Activated B cell treated with CpG ODN at 0.5 μM for 24 hours (primary cell): Measurements from ENCODE around the gene TAF6. TPM values are rescaled to one million over a fixed set of nuclear protein-coding genes. Genes with fewer than 3 reads are reported as not detected.

Experiments used
- ATAC-seq: fragments of 200-7000 bp; cut with Tn5 transposase; one replicate; pipeline ENCODE4 v1.10.0; 2021; ENCODE audit warnings: low read depth, mild to moderate bottlenecking, moderate library complexity
- CTCF ChIA-PET: fragments of 350-600 bp; sonication (Branson Sonifier 250); formaldehyde crosslinking; loops from one replicate; lab custom pipeline; 2021; ENCODE audit warnings: antibody characterized with exemption; lab: Charles Lee
- POLR2A ChIA-PET: fragments of 350-600 bp; sonication (Branson Sonifier 250); formaldehyde crosslinking; loops from one replicate; lab custom pipeline; 2021; ENCODE audit warnings: antibody characterized with exemption; lab: Charles Lee
- DNase-seq: peaks from one replicate; pipeline ENCODE4 v3.0.0; 2022
- H3K27ac Mint-ChIP-seq: one replicate; pipeline ENCODE4 v1.8.0; 2020; ENCODE audit warnings: mixed read lengths
- H3K27me3 Mint-ChIP-seq: one replicate; pipeline ENCODE4 v1.8.0; 2021; ENCODE audit warnings: mixed read lengths
- H3K36me3 Mint-ChIP-seq: one replicate; pipeline ENCODE4 v1.8.0; 2021; ENCODE audit warnings: low read depth, mixed read lengths
- H3K4me1 Mint-ChIP-seq: one replicate; pipeline ENCODE4 v1.8.0; 2021; ENCODE audit warnings: mixed read lengths
- H3K4me3 Mint-ChIP-seq: one replicate; pipeline ENCODE4 v1.8.0; 2020; ENCODE audit warnings: mild to moderate bottlenecking, mixed read lengths
- H3K9me3 Mint-ChIP-seq: one replicate; pipeline ENCODE4 v1.8.0; 2020; ENCODE audit warnings: mixed read lengths
- intact Hi-C: fragments of 100-400 bp; cut with micrococcal nuclease; formaldehyde crosslinking; loops from one replicate; pipeline ENCODE4 v1.15.1; 2024
- total RNA-seq: library from RNA; stranded (reverse); gene quantifications from 2 replicates; pipeline ENCODE4 v1.2.3, GENCODE V29; 2022
- TF ChIP-seq, protein P1 (sequence below): fragments of 200-600 bp; IDR thresholded peaks from one replicate; pipeline ENCODE4 v1.8.0; 2022; ENCODE audit warnings: antibody characterized with exemption, mild to moderate bottlenecking

Gene TAF6
- total RNA-seq, 1 donor from 2014 or later: 54.9 TPM

GRCh38 chr7:100090527-100091410 is 28.4 kb downstream of the TAF6 start:
- ATAC-seq: no peak
- Mint-ChIP-seq H3K36me3 (peaks cover 65% of the 10 kb centered on the region), H3K4me1 (peaks cover 18% of the 10 kb centered on the region), H3K9me3 (no peaks in the 10 kb centered on the region), H3K4me3 (no peak overlapping the region), H3K27me3 (no peaks in the 10 kb centered on the region), H3K27ac (peak overlapping the region; percentile 37)
- POLR2A ChIA-PET: interaction anchor here (0.8 to 4.7 kb wide), 3 partner anchors 8 to 145 kb away, joined by 3 to 48 read pairs (median 5); partner anchors contain the start of genes AP4M1 and MCM7
- intact Hi-C loops: no loop called here
- no peak for DNase-seq
- TF ChIP-seq, protein P1, sequence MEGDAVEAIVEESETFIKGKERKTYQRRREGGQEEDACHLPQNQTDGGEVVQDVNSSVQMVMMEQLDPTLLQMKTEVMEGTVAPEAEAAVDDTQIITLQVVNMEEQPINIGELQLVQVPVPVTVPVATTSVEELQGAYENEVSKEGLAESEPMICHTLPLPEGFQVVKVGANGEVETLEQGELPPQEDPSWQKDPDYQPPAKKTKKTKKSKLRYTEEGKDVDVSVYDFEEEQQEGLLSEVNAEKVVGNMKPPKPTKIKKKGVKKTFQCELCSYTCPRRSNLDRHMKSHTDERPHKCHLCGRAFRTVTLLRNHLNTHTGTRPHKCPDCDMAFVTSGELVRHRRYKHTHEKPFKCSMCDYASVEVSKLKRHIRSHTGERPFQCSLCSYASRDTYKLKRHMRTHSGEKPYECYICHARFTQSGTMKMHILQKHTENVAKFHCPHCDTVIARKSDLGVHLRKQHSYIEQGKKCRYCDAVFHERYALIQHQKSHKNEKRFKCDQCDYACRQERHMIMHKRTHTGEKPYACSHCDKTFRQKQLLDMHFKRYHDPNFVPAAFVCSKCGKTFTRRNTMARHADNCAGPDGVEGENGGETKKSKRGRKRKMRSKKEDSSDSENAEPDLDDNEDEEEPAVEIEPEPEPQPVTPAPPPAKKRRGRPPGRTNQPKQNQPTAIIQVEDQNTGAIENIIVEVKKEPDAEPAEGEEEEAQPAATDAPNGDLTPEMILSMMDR: no peak
- CTCF ChIA-PET: interaction anchor here (1.1 kb wide), 1 partner anchor 10 kb away, joined by 4 read pairs; the partner anchor contains the start of gene MCM7

DNA sequence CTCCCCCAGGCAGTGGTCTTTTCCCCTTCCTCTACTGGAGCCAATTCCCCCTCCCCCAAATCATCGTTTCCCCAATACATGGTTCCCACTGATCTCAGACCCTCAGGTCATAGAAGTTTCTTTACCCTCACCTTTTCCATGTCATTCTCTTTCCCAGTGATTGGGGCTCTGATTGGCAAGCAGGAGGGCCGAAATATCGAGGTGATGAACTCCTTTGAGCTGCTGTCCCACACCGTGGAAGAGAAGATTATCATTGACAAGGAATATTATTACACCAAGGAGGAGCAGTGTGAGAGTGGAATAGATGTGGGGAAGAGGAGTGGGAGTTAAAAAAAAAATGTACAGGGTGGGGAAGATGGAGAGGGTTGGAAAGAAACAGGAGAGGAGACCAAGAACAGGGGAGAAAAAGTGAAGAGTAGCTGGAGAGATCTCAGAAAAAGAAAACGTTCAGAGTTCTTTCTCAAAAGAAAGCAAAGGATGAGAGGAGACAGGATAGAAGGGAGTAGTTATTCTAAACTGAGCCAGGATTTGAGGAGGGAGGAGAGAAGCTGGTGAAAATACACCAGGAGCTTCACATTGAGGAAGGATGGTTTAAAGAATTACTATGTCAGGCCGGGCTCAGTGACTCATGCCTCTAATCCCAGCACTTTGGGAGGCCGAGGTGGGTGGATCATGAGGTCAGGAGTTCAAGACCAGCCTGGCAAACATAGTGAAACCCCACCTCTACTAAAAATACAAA is 29.5 kb downstream of the TAF6 start:
- DNase-seq: no peak
- POLR2A ChIA-PET: interaction anchor here (0.6 to 4.7 kb wide), 6 partner anchors 11 to 152 kb away, joined by 3 to 48 read pairs (median 4); partner anchors contain the start of genes AP4M1, MBLAC1 and MCM7
- intact Hi-C loops: loop anchor here (10.0 kb wide), 3 partner anchors 585 to 1165 kb away; partner anchors contain the start of genes GNB2 and ZNF789
- no peak for ATAC-seq
- H3K4me3 Mint-ChIP-seq: peak overlapping the region; percentile 89
- H3K36me3 Mint-ChIP-seq: peaks cover 54% of the 10 kb centered on the region
- peak overlapping the region; percentile 84 for H3K27ac Mint-ChIP-seq
- CTCF ChIA-PET: interaction anchor here (1.1 kb wide), 1 partner anchor 11 kb away, joined by 4 read pairs; the partner anchor contains the start of gene MCM7
- no peaks in the 10 kb centered on the region for H3K9me3 Mint-ChIP-seq
- TF ChIP-seq, protein P1: no peak
- no peaks in the 10 kb centered on the region for H3K27me3 Mint-ChIP-seq
- peaks cover 18% of the 10 kb centered on the region for H3K4me1 Mint-ChIP-seq

DNA sequence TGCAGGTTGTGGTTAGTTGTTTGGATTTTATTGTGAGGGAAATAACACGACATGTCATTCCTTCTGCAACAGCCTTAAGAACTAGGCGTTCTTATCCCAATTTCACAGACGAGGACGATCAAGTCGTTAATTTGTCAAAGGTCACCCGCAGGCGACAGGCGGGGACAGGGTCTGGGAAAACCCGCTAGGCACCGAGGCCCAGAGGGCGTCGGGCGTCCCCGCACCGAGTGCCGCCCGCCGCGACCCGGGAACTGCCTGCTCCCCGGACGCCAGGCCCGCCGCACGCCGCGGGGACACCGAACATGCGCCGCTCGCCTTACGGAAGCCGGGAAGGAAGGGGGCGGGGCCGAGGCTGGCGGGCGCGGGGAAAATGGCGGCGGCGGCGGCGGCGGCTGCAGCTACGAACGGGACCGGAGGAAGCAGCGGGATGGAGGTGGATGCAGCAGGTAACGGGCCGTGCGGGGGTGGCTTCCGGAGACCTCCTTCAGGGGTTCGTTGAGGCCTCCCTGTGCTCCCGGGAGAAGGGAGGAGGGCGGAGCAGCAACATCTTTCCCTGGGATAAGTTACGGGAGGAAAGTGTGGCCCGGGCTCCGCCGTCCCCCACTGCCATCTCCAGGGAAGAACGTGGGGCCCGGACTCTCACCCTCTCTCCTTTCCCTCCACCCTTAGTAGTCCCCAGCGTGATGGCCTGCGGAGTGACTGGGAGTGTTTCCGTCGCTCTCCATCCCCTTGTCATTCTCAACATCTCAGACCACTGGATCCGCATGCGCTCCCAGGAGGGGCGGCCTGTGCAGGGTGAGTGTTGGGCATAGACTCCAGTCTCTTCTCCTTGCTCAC is 30.3 kb downstream of the TAF6 start, which contains the start of gene COPS6:
Gene COPS6 (plus strand): TSS at position 349 of the 837 bp plus-strand sequence. CDS start 22 bp downstream, at position 371.
- TF ChIP-seq, protein P1: no peak
- peak within 1 kb of the TSS; percentile 84 for H3K27ac Mint-ChIP-seq
- H3K4me3 Mint-ChIP-seq: peak within 1 kb of the TSS; percentile 89
- H3K27me3 Mint-ChIP-seq: no peaks in the 10 kb centered on the region
- H3K9me3 Mint-ChIP-seq: no peaks in the 10 kb centered on the region
- intact Hi-C loops: loop anchor here (1.0 to 10.0 kb wide), 4 partner anchors 11 to 1166 kb away; partner anchors contain the start of genes GNB2 and ZNF789
- peaks cover 46% of the 10 kb centered on the region for H3K36me3 Mint-ChIP-seq
- DNase-seq (peak; percentile 91), ATAC-seq (peak; percentile 86)
- POLR2A ChIA-PET: interaction anchor here (0.6 to 4.7 kb wide), 8 partner anchors 12 to 786 kb away, joined by 3 to 48 read pairs (median 4); partner anchors contain the start of genes AP4M1, FBXO24, LRCH4 and MBLAC1
- H3K4me1 Mint-ChIP-seq: peaks cover 18% of the 10 kb centered on the region
- CTCF ChIA-PET: no interaction called here

GRCh38 chr7:100088095-100088620 is 31.0 kb downstream of the TAF6 start:
- DNase-seq (no peak), ATAC-seq (peak; percentile 22)
- Mint-ChIP-seq H3K36me3 (peaks cover 39% of the 10 kb centered on the region), H3K9me3 (no peaks in the 10 kb centered on the region), H3K4me3 (peak overlapping the region; percentile 89), H3K27ac (peak overlapping the region; percentile 84), H3K27me3 (no peaks in the 10 kb centered on the region), H3K4me1 (peaks cover 22% of the 10 kb centered on the region)
- intact Hi-C loops: loop anchor here (1.0 to 10.0 kb wide), 4 partner anchors 12 to 1167 kb away; partner anchors contain the start of genes GNB2 and ZNF789
- ChIA-PET POLR2A (interaction anchor here (0.6 to 4.7 kb wide), 6 partner anchors 12 to 787 kb away, joined by 3 to 48 read pairs (median 4); partner anchors contain the start of genes AP4M1, FBXO24, LRCH4 and MBLAC1), CTCF (no interaction called here)
- TF ChIP-seq, protein P1: no peak
